GM21528 (cell line): ENCODE measurements around the gene CHST9.
"Not testable (repeated sequence)": the region's sequence is repeated elsewhere in the genome, so short reads cannot be mapped to it uniquely, and the experiment has no call there.

ENCODE experiments used
- ATAC-seq: cut with Tn5 transposase; IDR thresholded peaks from one replicate; pipeline ENCODE4 v1.9.1; 2021; ENCODE audit warnings: mild to moderate bottlenecking, moderate library complexity; ENCODE audit not compliant: unreplicated experiment, low FRiP score

Gene CHST9

GRCh38 chr18:27108842-27109241 is 76.3 kb downstream of the CHST9 start:
- no peak for ATAC-seq

- ATAC-seq: no peak
Measured at GRCh38 chr18:27104743-27105142, 80.4 kb downstream of the CHST9 start.

GRCh38 chr18:27094621-27095020 is 90.5 kb downstream of the CHST9 start:
- ATAC-seq: no peak

- ATAC-seq: not testable (repeated sequence)
Measured at GRCh38 chr18:27093290-27093689, 91.8 kb downstream of the CHST9 start.

GRCh38 chr18:27081701-27082100 is 103.4 kb downstream of the CHST9 start:
- no peak for ATAC-seq

- ATAC-seq: no peak
Measured at GRCh38 chr18:27075828-27076227, 109.3 kb downstream of the CHST9 start.

GRCh38 chr18:27073404-27073830 is 111.7 kb downstream of the CHST9 start:
- peak; percentile 87 for ATAC-seq

- ATAC-seq: no peak
Measured at GRCh38 chr18:27064673-27065072, 120.4 kb downstream of the CHST9 start.

- ATAC-seq: no peak
Measured at GRCh38 chr18:27062802-27063201, 122.3 kb downstream of the CHST9 start.

- no peak for ATAC-seq
Measured at GRCh38 chr18:27061488-27062095, 123.5 kb downstream of the CHST9 start.

GRCh38 chr18:27057519-27058234 is 127.4 kb downstream of the CHST9 start:
- no peak for ATAC-seq

GRCh38 chr18:27054926-27055325 is 130.2 kb downstream of the CHST9 start:
- ATAC-seq: no peak

GRCh38 chr18:27049969-27050368 is 135.1 kb downstream of the CHST9 start:
- ATAC-seq: no peak

- no peak for ATAC-seq
Measured at GRCh38 chr18:27045342-27045741, 139.8 kb downstream of the CHST9 start.

- ATAC-seq: no peak
Measured at GRCh38 chr18:27042177-27042576, 142.9 kb downstream of the CHST9 start.

GRCh38 chr18:27040796-27041195 is 144.3 kb downstream of the CHST9 start:
- no peak for ATAC-seq

GRCh38 chr18:27033722-27034121 is 151.4 kb downstream of the CHST9 start:
- ATAC-seq: no peak

GRCh38 chr18:27030421-27030820 is 154.7 kb downstream of the CHST9 start:
- ATAC-seq: no peak

GRCh38 chr18:27022477-27022876 is 162.6 kb downstream of the CHST9 start:
- ATAC-seq: no peak

GRCh38 chr18:27017901-27018500 is 167.1 kb downstream of the CHST9 start:
- no peak for ATAC-seq

- ATAC-seq: no peak
Measured at GRCh38 chr18:27014841-27015240, 170.3 kb downstream of the CHST9 start.

- ATAC-seq: no peak
Measured at GRCh38 chr18:27010784-27011183, 174.3 kb downstream of the CHST9 start.
